Suppressor macrophage (primary cell): ENCODE data around the gene PCDHA9.
"Not testable (repeated sequence)": the region's sequence is repeated elsewhere in the genome, so short reads cannot be mapped to it uniquely, and the experiment has no call there.

Experiments
- DNase-seq, 4 experiments: peaks; one replicate each; pipeline ENCODE4 v3.0.0-alpha.2; 2020 to 2022
- total RNA-seq, 17 experiments: gene quantifications; one replicate each; lab custom pipeline; 2026; ENCODE audit warnings: mixed read lengths in 6 of 17, inconsistent platforms in 3 of 17; lab: John Stamatoyannopoulos, UW

Gene PCDHA9, protein sequence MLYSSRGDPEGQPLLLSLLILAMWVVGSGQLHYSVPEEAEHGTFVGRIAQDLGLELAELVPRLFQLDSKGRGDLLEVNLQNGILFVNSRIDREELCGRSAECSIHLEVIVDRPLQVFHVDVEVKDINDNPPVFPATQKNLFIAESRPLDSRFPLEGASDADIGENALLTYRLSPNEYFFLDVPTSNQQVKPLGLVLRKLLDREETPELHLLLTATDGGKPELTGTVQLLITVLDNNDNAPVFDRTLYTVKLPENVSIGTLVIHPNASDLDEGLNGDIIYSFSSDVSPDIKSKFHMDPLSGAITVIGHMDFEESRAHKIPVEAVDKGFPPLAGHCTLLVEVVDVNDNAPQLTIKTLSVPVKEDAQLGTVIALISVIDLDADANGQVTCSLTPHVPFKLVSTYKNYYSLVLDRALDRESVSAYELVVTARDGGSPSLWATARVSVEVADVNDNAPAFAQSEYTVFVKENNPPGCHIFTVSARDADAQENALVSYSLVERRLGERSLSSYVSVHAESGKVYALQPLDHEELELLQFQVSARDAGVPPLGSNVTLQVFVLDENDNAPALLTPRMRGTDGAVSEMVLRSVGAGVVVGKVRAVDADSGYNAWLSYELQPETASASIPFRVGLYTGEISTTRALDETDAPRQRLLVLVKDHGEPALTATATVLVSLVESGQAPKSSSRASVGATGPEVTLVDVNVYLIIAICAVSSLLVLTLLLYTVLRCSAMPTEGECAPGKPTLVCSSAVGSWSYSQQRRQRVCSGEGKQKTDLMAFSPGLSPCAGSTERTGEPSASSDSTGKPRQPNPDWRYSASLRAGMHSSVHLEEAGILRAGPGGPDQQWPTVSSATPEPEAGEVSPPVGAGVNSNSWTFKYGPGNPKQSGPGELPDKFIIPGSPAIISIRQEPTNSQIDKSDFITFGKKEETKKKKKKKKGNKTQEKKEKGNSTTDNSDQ
- 0 to 2.0 (median 0) reads per million in 17 experiments for total RNA-seq

DNA sequence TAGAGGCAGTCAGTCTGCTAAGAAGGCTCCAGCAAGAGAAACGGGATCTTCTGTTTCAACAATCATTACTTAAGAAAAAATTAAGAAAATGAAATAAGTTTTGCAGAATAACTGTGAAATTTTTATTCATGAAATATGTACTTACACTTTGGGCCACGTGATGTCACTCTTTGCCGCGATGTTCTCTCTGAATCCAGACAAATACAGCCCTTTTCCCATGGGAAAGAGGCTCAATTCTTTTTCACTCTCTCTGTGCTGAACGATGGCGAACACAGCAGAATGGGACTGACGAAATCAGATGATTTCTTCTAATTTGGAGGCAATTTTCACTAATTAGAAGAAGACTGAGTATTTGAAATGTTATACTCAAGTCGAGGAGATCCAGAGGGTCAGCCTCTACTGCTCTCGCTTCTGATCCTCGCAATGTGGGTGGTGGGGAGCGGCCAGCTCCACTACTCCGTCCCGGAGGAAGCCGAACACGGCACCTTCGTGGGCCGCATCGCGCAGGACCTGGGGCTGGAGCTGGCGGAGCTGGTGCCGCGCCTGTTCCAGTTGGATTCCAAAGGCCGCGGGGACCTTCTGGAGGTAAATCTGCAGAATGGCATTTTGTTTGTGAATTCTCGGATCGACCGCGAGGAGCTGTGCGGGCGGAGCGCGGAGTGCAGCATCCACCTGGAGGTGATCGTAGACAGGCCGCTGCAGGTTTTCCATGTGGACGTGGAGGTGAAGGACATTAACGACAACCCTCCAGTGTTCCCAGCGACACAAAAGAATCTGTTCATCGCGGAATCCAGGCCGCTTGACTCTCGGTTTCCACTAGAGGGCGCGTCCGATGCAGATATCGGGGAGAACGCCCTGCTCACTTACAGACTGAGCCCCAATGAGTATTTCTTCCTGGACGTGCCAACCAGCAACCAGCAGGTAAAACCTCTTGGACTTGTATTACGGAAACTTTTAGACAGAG, at the start of gene PCDHA9:
Gene PCDHA9 (plus strand): TSS at position 244 of the 964 bp plus-strand sequence. CDS start 114 bp downstream, at position 358.
- not testable (repeated sequence) for DNase-seq

DNA sequence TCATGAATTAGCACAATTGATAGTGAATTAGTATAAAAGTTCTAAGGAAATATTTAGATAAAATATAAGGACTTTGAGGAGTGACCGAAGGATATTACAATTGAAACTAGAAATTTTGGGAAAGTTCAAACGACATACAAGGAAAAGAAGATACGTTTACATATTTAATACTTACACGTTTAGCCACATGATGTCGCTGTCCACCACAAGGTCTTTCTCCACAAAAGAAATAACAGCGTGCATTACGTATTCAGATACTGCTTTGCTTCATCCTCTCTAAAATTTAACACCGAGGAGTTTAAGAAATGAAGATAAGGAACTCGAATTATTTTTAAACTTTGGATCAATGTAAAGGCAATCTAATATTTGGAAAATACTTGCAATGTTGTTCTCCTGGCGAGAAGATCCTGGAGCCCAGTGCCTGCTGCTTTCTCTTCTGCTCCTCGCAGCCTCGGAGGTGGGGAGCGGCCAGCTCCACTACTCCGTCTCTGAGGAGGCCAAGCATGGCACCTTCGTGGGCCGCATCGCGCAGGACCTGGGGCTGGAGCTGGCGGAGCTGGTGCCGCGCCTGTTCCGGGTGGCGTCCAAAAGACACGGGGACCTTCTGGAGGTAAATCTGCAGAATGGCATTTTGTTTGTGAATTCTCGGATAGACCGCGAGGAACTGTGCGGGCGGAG, 47.2 kb upstream of the PCDHA9 start, which contains the start of gene PCDHA3:
Gene PCDHA3 (plus strand): TSS at position 242 of the 678 bp plus-strand sequence.
- DNase-seq, result no peak

DNA sequence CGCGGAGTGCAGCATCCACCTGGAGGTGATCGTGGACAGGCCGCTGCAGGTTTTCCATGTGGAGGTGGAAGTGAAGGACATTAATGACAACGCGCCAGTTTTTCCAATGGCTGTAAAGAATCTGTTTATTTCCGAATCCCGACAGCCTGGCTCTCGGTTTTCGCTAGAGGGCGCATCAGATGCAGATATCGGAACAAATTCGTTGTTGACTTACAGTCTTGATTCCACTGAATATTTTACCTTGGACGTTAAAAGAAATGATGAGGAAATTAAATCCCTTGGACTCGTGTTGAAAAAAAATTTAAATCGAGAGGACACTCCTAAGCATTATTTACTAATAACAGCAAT, 46.7 kb upstream of the PCDHA9 start:
- DNase-seq, result no peak

GRCh38 chr5:140802381-140802780, 45.8 kb upstream of the PCDHA9 start:
- DNase-seq, result not testable (repeated sequence)

GRCh38 chr5:140802781-140803271, 45.4 kb upstream of the PCDHA9 start:
- DNase-seq, result no peak

GRCh38 chr5:140806834-140807775, 41.1 kb upstream of the PCDHA9 start, which contains the start of gene PCDHA4:
TSS of gene PCDHA4 (plus strand) at chr5:140807068.
- peak; percentile 4 to 17 (median 12) for DNase-seq

- not testable (repeated sequence) for DNase-seq
Observed at GRCh38 chr5:140808241-140808888, 39.8 kb upstream of the PCDHA9 start.

GRCh38 chr5:140808889-140809291, 39.3 kb upstream of the PCDHA9 start:
- DNase-seq, result no peak

GRCh38 chr5:140821375-140822280, 26.6 kb upstream of the PCDHA9 start, which contains the start of gene PCDHA5:
TSS of gene PCDHA5 (plus strand) at chr5:140821613.
- peak; percentile 16 to 33 (median 26) for DNase-seq

- DNase-seq, result no peak
Observed at GRCh38 chr5:140822281-140822629, 25.9 kb upstream of the PCDHA9 start.

DNA sequence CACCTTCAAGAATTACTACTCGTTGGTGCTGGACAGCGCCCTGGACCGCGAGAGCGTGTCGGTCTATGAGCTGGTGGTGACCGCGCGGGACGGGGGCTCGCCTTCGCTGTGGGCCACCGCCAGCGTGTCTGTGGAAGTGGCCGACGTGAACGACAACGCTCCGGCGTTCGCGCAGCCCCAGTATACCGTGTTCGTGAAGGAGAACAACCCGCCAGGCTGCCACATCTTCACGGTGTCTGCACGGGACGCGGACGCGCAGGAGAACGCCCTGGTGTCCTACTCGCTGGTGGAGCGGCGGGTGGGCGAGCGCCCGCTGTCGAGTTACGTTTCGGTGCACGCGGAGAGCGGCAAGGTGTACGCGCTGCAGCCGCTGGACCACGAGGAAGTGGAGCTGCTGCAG, 25.2 kb upstream of the PCDHA9 start:
- not testable (repeated sequence) for DNase-seq

GRCh38 chr5:140823475-140823874, 24.7 kb upstream of the PCDHA9 start:
- no peak for DNase-seq

- peak in 1 of 4 experiments; percentile 1 for DNase-seq
Observed at GRCh38 chr5:140827704-140828361, 20.3 kb upstream of the PCDHA9 start, which contains the start of gene PCDHA6. TSS of gene PCDHA6 (plus strand) at chr5:140827960. CDS start at chr5:140828092, 132 bp downstream.

DNA sequence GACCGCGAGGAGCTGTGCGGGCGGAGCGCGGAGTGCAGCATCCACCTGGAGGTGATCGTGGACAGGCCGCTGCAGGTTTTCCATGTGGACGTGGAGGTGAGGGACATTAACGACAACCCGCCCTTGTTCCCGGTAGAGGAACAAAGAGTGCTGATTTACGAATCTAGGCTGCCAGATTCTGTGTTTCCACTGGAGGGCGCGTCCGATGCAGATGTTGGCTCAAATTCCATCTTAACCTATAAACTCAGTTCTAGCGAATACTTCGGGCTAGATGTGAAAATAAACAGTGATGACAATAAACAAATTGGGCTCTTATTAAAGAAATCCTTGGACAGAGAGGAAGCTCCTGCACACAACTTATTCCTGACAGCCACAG, 19.8 kb upstream of the PCDHA9 start:
- DNase-seq, result no peak

DNA sequence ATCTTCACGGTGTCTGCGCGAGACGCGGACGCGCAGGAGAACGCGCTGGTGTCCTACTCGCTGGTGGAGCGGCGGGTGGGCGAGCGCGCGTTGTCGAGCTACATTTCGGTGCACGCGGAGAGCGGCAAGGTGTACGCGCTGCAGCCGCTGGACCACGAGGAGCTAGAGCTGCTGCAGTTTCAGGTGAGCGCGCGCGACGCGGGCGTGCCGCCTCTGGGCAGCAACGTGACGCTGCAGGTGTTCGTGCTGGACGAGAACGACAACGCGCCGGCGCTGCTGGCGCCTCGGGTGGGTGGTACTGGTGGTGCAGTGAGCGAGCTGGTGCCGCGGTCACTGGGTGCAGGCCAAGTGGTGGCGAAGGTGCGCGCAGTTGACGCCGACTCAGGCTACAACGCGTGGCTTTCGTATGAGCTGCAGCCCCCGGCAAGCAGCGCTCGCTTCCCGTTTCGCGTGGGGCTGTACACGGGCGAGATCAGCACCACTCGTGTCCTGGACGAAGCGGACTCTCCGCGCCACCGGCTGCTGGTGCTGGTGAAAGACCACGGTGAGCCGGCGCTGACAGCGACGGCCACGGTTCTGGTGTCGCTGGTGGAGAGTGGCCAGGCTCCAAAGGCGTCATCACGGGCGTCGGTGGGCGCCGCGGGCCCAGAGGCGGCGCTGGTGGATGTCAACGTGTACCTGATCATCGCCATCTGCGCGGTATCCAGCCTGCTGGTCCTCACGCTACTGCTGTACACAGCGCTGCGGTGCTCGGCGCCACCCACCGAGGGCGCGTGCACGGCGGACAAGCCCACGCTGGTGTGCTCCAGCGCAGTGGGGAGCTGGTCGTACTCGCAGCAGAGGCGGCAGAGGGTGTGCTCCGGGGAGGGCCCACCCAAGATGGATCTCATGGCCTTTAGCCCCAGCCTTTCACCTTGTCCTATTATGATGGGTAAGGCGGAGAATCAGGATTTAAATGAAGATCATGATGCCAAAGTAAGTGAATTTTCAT, 18.4 kb upstream of the PCDHA9 start:
- DNase-seq, result not testable (repeated sequence)

DNA sequence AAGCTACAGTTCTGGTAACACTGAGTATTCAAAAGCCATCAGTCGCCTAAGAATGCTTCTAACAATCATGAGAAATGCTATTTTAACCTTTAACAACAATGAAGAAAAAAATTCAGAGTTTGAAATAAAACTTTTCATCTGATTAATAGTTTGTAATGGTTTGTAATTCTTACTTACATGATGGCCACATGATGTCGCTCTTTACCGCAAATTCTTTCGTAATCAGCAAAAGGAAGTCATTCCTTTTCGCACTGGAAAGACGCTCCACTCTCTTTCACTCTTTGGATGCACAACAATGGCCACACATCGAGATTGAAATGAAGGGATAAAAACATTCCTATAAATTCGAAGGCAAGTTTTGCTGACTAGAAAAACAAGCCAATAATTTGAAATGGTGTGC, 14.2 kb upstream of the PCDHA9 start, which contains the start of gene PCDHA7:
Gene PCDHA7 (plus strand): TSS at position 277 of the 400 bp plus-strand sequence. CDS start 115 bp downstream, at position 392.
- peak in 1 of 4 experiments; percentile 15 for DNase-seq
